Measurements from ENCODE around the gene RIPK1. TPM values are rescaled to one million over a fixed set of nuclear protein-coding genes. Genes with fewer than 3 reads are reported as not detected.

RIPK1 gene
- total RNA-seq, 1 experiment from 2014 or later, result 15.5 TPM

- DNase-seq, result no peak
- no peaks in the 10 kb centered on the region for H3K27me3 Mint-ChIP-seq (ENCODE audit: insufficient read depth, unreplicated experiment)
- intact Hi-C loops (cut with micrococcal nuclease; ENCODE audit: unreplicated experiment), result loop anchor here (1.0 to 5.0 kb wide), 4 partner anchors 37 to 125 kb away; no protein-coding TSS in a partner anchor
- CTCF ChIA-PET, result no interaction called here
- H3K27ac Mint-ChIP-seq (ENCODE audit: unreplicated experiment), result no peak overlapping the region
- peaks cover 4% of the 10 kb centered on the region for H3K36me3 Mint-ChIP-seq (ENCODE audit: insufficient read depth, unreplicated experiment)
- no peaks in the 10 kb centered on the region for H3K4me1 Mint-ChIP-seq (ENCODE audit: low read depth, unreplicated experiment)
- TF ChIP-seq CTCF (IDR thresholded peaks at IDR 0.05; ENCODE audit: insufficient read depth in 1 of 2, low read depth in 1 of 2, low read length in 1 of 2, severe bottlenecking in 1 of 2, unreplicated experiment in 1 of 2), result no peak
- Histone ChIP-seq H3K9me3 (no peaks in the 10 kb centered on the region), H3K36me3 (ENCODE audit: control insufficient read depth, insufficient read depth, low read length) (peaks cover 3% of the 10 kb centered on the region), H3K27me3 (replicated peaks; ENCODE audit: control insufficient read depth, insufficient read depth, low read length) (no peaks in the 10 kb centered on the region), H3K4me3 (ENCODE audit: low read depth, low read length) (no peak overlapping the region), H3K4me1 (peaks cover under 1% of the 10 kb centered on the region; the same call in 1 of the 2 replicates)
- H3K9me3 Mint-ChIP-seq (ENCODE audit: unreplicated experiment), result no peaks in the 10 kb centered on the region
- POLR2A ChIA-PET, result no interaction called here
- BruUV-seq (replicated peaks), result no TSS peak
- no peak overlapping the region for H3K4me3 Mint-ChIP-seq (ENCODE audit: unreplicated experiment)
Measured at GRCh38 chr6:3125815-3126214, 57.5 kb downstream of the RIPK1 start.

- intact Hi-C loops (cut with micrococcal nuclease; ENCODE audit: unreplicated experiment), result loop anchor here (5.0 kb wide), 1 partner anchor 109 kb away; no protein-coding TSS in a partner anchor
Measured at GRCh38 chr6:3128356-3129108, 60.2 kb downstream of the RIPK1 start.

GRCh38 chr6:3131695-3132094 lies 63.4 kb downstream of the RIPK1 start:
- BruUV-seq (replicated peaks), result no TSS peak
- no peaks in the 10 kb centered on the region for H3K9me3 ChIP-seq
- H3K36me3 Mint-ChIP-seq (ENCODE audit: insufficient read depth, unreplicated experiment), result peaks cover 20% of the 10 kb centered on the region
- peaks cover 6% of the 10 kb centered on the region for H3K36me3 ChIP-seq (ENCODE audit: control insufficient read depth, insufficient read depth, low read length)
- intact Hi-C loops (cut with micrococcal nuclease; ENCODE audit: unreplicated experiment), result no loop called here
- no peak for DNase-seq
- no peaks in the 10 kb centered on the region for H3K27me3 ChIP-seq (replicated peaks; ENCODE audit: control insufficient read depth, insufficient read depth, low read length)
- H3K9me3 Mint-ChIP-seq (ENCODE audit: unreplicated experiment), result no peaks in the 10 kb centered on the region
- no peak overlapping the region for H3K27ac Mint-ChIP-seq (ENCODE audit: unreplicated experiment)
- no peak overlapping the region for H3K4me3 ChIP-seq (ENCODE audit: low read depth, low read length)
- ChIA-PET CTCF (no interaction called here), POLR2A (no interaction called here)
- H3K4me1 ChIP-seq, result peaks cover 21% of the 10 kb centered on the region
- no peak overlapping the region for H3K4me3 Mint-ChIP-seq (ENCODE audit: unreplicated experiment)
- no peak for TF ChIP-seq CTCF (IDR thresholded peaks at IDR 0.05; ENCODE audit: insufficient read depth in 1 of 2, low read depth in 1 of 2, low read length in 1 of 2, severe bottlenecking in 1 of 2, unreplicated experiment in 1 of 2)
- no peaks in the 10 kb centered on the region for H3K27me3 Mint-ChIP-seq (ENCODE audit: insufficient read depth, unreplicated experiment)
- peaks cover 17% of the 10 kb centered on the region for H3K4me1 Mint-ChIP-seq (ENCODE audit: low read depth, unreplicated experiment)

More at GRCh38 chr6:3128356-3129108, 60.2 kb downstream of the RIPK1 start:
- no peaks in the 10 kb centered on the region for H3K27me3 ChIP-seq (replicated peaks; ENCODE audit: control insufficient read depth, insufficient read depth, low read length)
- H3K4me1 Mint-ChIP-seq (ENCODE audit: low read depth, unreplicated experiment), result no peaks in the 10 kb centered on the region
- peaks cover 5% of the 10 kb centered on the region for H3K36me3 ChIP-seq (ENCODE audit: control insufficient read depth, insufficient read depth, low read length)
- no peak for DNase-seq
- H3K9me3 Mint-ChIP-seq (ENCODE audit: unreplicated experiment), result no peaks in the 10 kb centered on the region
- peaks cover 11% of the 10 kb centered on the region for H3K36me3 Mint-ChIP-seq (ENCODE audit: insufficient read depth, unreplicated experiment)
- CTCF ChIA-PET, result no interaction called here
- no TSS peak for BruUV-seq (replicated peaks)
- H3K4me3 ChIP-seq (ENCODE audit: low read depth, low read length), result no peak overlapping the region
- no peaks in the 10 kb centered on the region for H3K9me3 ChIP-seq
- no peak overlapping the region for H3K27ac Mint-ChIP-seq (ENCODE audit: unreplicated experiment)
- POLR2A ChIA-PET, result no interaction called here
- H3K4me1 ChIP-seq, result no peaks in the 10 kb centered on the region
- no peak overlapping the region for H3K4me3 Mint-ChIP-seq (ENCODE audit: unreplicated experiment)
- no peaks in the 10 kb centered on the region for H3K27me3 Mint-ChIP-seq (ENCODE audit: insufficient read depth, unreplicated experiment)
- no peak for TF ChIP-seq CTCF (IDR thresholded peaks at IDR 0.05; ENCODE audit: insufficient read depth in 1 of 2, low read depth in 1 of 2, low read length in 1 of 2, severe bottlenecking in 1 of 2, unreplicated experiment in 1 of 2)
